Measurements from ENCODE around the gene SGK1. TPM values are rescaled to one million over a fixed set of nuclear protein-coding genes. Genes with fewer than 3 reads are reported as not detected.
A peak's percentile ranks its signal among the peaks of the same experiment; 100 is the strongest.

The SGK1 gene
- total RNA-seq, 2 donors from 2014 or later, result 67.3 to 97.5 TPM

DNA sequence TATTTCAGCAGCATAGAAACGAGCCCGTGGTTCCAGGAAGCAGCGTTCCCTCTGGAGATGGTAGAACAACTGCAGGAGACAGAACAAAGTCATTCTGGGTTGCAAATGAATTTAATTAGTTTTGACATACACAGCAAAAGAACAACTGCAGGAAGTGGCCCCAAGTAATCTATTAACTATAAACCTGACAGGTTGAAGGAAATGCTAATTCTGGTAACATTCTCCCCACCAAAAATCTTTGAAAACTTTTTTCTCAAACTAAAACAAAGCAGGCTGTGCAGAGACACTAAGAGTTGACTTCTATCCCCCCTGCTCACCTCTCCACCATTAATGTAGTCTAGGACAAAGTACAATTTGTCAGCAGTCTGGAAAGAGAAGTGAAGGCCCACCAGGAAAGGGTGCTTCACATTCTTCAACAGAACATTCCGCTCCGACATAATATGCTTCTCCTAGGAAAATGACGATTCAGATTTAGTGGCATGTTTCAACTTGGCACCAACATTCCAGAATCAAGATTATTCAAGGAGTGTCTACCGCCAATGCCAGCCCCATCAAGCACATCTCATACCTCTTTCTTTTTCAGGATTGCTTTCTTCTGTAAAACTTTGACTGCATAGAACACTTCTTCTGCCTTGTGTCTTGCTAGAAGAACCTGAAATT is 145.1 kb downstream of the SGK1 start:
- H3K9me3 ChIP-seq, result no peaks in the 10 kb centered on the region
- H3K4me1 ChIP-seq (ENCODE audit: control insufficient read depth in 1 of 2, low read depth in 2 of 2), result peaks cover 3 to 60% of the 10 kb centered on the region in 2 donors
- H3K27me3 ChIP-seq (replicated peaks; ENCODE audit: insufficient read depth), result no peaks in the 10 kb centered on the region
- TF ChIP-seq, protein P1, sequence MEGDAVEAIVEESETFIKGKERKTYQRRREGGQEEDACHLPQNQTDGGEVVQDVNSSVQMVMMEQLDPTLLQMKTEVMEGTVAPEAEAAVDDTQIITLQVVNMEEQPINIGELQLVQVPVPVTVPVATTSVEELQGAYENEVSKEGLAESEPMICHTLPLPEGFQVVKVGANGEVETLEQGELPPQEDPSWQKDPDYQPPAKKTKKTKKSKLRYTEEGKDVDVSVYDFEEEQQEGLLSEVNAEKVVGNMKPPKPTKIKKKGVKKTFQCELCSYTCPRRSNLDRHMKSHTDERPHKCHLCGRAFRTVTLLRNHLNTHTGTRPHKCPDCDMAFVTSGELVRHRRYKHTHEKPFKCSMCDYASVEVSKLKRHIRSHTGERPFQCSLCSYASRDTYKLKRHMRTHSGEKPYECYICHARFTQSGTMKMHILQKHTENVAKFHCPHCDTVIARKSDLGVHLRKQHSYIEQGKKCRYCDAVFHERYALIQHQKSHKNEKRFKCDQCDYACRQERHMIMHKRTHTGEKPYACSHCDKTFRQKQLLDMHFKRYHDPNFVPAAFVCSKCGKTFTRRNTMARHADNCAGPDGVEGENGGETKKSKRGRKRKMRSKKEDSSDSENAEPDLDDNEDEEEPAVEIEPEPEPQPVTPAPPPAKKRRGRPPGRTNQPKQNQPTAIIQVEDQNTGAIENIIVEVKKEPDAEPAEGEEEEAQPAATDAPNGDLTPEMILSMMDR (IDR thresholded peaks at IDR 0.05), result no peak
- ATAC-seq (ENCODE audit: insufficient number of reproducible peaks, low FRiP score, low read depth), result no peak
- peaks cover 35% of the 10 kb centered on the region for H3K36me3 ChIP-seq
- no peak overlapping the region for H3K27ac ChIP-seq
- H3K4me3 ChIP-seq, result peak overlapping the region; percentile 90
- DNase-seq (ENCODE audit: low spot score), result no peak

DNA sequence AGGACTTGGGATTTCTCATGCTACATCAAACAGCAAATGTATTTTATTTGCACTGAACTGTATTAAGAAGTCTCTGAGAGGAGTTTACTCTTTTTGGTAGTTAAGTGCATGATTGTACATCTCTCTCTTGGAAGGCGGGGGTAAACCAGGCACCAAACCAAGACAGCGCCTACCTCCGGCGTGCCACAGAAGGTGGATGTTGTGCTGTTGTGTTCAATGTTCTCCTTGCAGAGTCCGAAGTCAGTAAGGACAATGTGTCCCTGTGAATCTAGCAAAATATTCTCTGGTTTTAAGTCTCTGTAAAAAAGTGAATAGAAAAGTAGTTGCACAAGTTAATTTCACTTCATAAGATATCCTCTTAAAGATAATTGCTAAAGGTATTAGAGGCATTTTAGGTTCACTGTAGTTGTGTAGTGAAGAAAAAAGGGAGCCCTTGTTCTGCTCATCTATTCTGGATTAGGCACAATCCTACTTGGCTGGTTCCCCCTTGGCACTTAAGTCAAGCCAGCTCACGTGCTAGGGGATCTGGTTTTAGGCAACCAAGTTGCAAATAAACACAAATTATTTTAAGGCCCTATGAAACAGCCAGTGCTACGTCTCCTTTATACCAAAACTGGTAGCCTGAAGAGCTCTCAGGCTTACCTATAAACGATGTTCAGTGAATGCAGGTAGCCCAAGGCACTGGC is 145.7 kb downstream of the SGK1 start:
- no peak for ATAC-seq (ENCODE audit: insufficient number of reproducible peaks, low FRiP score, low read depth)
- Histone ChIP-seq H3K27ac (no peak overlapping the region), H3K27me3 (replicated peaks; ENCODE audit: insufficient read depth) (no peaks in the 10 kb centered on the region), H3K36me3 (peaks cover 35% of the 10 kb centered on the region), H3K4me3 (peak overlapping the region; percentile 90), H3K4me1 (ENCODE audit: control insufficient read depth in 1 of 2, low read depth in 2 of 2) (peaks cover 3 to 53% of the 10 kb centered on the region in 2 donors), H3K9me3 (no peaks in the 10 kb centered on the region)
- DNase-seq (ENCODE audit: low spot score), result no peak
- TF ChIP-seq, protein P1 (IDR thresholded peaks at IDR 0.05), result no peak

DNA sequence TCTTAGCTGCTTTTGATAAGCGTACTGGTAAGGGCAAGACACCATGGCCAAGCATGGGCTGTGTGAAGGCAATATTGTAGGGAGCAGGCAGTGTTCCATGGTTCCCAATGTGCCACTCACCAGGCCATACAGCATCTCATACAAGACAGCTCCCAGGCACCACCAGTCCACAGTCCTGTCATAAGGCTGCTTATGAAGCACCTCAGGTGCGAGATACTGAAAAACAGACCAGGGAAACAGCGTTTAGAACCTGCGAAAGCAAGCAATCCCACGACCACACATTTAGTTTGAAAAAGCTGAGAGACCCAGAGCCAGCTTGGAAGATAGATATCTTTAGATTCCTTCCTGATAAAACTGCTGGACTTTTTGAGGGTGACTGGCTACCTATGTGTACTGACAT is 146.4 kb downstream of the SGK1 start:
- Histone ChIP-seq H3K27ac (no peak overlapping the region), H3K36me3 (peaks cover 35% of the 10 kb centered on the region), H3K4me3 (peak overlapping the region; percentile 90), H3K9me3 (no peaks in the 10 kb centered on the region), H3K27me3 (replicated peaks; ENCODE audit: insufficient read depth) (no peaks in the 10 kb centered on the region), H3K4me1 (ENCODE audit: control insufficient read depth in 1 of 2, low read depth in 2 of 2) (peaks cover 0 to 46% of the 10 kb centered on the region in 2 donors)
- no peak for DNase-seq (ENCODE audit: low spot score)
- ATAC-seq (ENCODE audit: insufficient number of reproducible peaks, low FRiP score, low read depth), result no peak
- TF ChIP-seq, protein P1 (IDR thresholded peaks at IDR 0.05), result no peak

DNA sequence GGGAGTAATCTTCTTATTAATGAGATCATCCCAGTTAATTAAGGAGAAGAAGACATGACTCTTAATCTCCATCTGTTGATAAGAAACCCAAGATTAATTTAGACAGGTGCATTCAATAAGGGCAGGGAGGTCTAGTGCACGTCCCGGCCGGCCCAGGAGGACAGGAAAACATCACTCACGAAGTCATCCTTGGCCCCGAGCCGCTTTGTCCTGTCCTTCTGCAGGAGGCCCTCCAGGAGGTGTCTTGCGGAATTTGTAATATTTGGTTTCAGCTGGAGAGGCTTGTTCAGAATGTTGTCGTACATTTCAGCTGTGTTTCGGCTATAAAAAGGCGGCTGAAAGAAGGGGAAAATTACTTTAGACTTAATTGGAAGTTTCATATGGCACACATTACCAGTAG is 147.1 kb downstream of the SGK1 start:
- ATAC-seq (ENCODE audit: insufficient number of reproducible peaks, low FRiP score, low read depth), result no peak
- no peak for DNase-seq (ENCODE audit: low spot score)
- TF ChIP-seq, protein P1 (IDR thresholded peaks at IDR 0.05), result no peak
- H3K36me3 ChIP-seq, result peaks cover 35% of the 10 kb centered on the region
- peak overlapping the region; percentile 90 for H3K4me3 ChIP-seq
- H3K27me3 ChIP-seq (replicated peaks; ENCODE audit: insufficient read depth), result no peaks in the 10 kb centered on the region
- H3K4me1 ChIP-seq (ENCODE audit: control insufficient read depth in 1 of 2, low read depth in 2 of 2), result peaks cover 0 to 45% of the 10 kb centered on the region in 2 donors
- H3K9me3 ChIP-seq, result no peaks in the 10 kb centered on the region
- no peak overlapping the region for H3K27ac ChIP-seq

DNA sequence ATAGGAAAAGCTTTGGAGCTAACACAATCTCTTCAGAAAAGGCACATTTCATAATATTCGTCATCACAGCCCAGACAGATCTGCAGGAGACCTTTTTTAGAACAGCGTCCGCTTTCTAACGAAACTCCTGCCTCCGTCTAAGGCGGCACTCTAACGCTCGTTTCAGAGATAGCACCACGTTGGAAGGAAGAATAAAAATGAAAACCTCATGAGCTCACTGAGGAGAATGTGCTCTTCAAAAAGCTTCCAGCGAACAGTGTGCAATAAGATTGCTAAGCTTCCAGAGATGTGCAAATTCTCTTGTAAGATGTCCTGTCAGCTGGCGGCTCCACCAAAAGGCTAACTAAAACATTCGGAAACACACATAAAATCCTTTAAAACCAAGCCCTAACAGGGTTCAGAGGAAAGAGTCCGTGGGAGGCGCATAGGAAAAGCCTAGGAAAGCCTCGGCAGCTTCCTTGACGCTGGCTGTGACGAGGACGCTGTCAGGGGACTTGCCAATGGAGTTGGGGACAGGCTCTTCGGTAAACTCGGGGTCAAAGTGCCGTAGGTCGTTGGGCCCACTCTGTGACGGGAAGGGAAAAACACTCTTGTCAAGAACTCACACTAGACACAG is 147.9 kb downstream of the SGK1 start:
- no peaks in the 10 kb centered on the region for H3K9me3 ChIP-seq
- TF ChIP-seq, protein P1 (IDR thresholded peaks at IDR 0.05), result no peak
- no peaks in the 10 kb centered on the region for H3K27me3 ChIP-seq (replicated peaks; ENCODE audit: insufficient read depth)
- H3K4me1 ChIP-seq (ENCODE audit: control insufficient read depth in 1 of 2, low read depth in 2 of 2), result peaks cover 0 to 45% of the 10 kb centered on the region in 2 donors
- H3K36me3 ChIP-seq, result peaks cover 35% of the 10 kb centered on the region
- ATAC-seq (ENCODE audit: insufficient number of reproducible peaks, low FRiP score, low read depth) (no peak), DNase-seq (ENCODE audit: low spot score) (no peak)
- peak overlapping the region; percentile 53 for H3K4me3 ChIP-seq
- peak overlapping the region; percentile 21 to 29 for H3K27ac ChIP-seq

All from thoracic aorta (tissue), 2 donors.